Esophagus mucosa (tissue), 1 donor: Measurements from ENCODE around the gene PSME2. TPM values are rescaled to one million over a fixed set of nuclear protein-coding genes. Genes with fewer than 3 reads are reported as not detected.

Source experiments
- ATAC-seq: fragments of 200-7000 bp; cut with Tn5 transposase; one replicate; pipeline ENCODE4 v1.9.1; 2020
- total RNA-seq: library from RNA; stranded (reverse); gene quantifications from one replicate; pipeline ENCODE4 v1.2.4, GENCODE V29; 2023
- donor health status: DM: yes; HTN: yes; CAD: no.

Gene PSME2
- total RNA-seq, 1 donor from 2014 or later = 116 TPM

GRCh38 chr14:24179294-24179960 lies 33.0 kb upstream of the PSME2 start:
- ATAC-seq = no peak

- ATAC-seq = no peak
Observed at GRCh38 chr14:24178399-24179178, 32.2 kb upstream of the PSME2 start.

GRCh38 chr14:24177891-24178290 lies 31.5 kb upstream of the PSME2 start:
- no peak for ATAC-seq

DNA sequence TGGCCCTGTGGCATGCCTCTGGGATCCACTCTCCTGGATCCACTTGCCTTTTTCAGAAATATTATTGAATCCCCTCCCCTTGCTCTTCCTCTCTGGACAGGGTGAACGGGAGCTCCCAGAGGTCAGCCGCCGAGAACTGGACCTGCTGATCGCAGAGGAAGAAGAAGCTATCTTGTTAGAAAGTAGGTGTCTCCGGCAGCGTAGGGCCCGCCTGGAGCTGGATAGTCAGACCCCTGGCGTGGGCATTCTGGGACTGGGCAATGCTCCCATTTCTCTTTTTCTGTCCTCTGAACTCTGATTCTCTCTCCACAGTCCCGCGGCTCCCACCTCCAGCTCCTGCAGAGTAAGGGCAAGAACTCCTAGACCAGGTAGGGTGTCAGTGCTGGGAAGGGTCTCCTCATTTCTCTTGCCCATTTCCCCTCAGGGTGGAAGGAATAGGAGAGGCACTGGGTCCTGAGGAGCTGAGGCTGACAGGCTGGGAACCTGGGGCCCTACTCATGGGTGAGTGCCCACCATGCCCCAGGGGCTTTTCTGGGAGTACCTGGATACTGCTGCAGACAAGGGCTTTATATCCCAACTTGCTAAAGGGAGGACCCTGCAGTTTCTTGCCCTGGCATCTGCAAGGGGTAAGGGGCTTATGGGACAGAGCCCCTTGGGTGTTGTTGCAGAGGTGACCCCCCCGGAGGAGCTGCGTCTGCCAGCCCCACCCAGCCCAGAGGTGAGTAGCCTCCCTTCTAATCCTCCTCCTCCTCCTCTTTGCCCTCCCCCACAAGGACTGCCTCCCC lies 30.8 kb upstream of the PSME2 start:
- ATAC-seq = no peak

- no peak for ATAC-seq
Observed at GRCh38 chr14:24176599-24176998, 30.2 kb upstream of the PSME2 start.

DNA sequence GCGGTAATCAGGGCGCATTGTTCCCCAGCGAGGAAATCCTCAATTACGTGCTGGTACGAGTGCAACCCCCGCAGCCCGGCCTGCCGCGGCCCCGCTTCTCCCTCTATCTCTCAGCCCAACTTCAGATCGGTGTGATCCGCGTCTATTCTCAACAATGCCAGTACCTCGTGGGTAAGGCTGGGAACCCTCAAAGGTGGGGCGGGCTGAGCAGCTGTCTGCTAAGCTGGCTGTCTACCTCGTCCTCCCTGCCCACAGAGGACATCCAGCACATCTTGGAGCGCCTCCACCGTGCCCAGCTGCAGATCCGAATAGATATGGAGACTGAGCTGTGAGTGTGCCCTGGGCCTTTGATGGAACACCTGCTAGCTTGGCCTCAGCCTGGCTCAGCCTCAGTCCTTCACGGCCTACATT lies 26.5 kb upstream of the PSME2 start:
- ATAC-seq = peak; percentile 2

- ATAC-seq = peak; percentile 19
Observed at GRCh38 chr14:24172261-24172860, 26.0 kb upstream of the PSME2 start.

GRCh38 chr14:24171422-24172260 lies 25.2 kb upstream of the PSME2 start, which contains the start of gene REC8:
REC8 (plus strand) TSS chr14:24172080; CDS start chr14:24172553, 473 bp downstream.
- ATAC-seq = peak; percentile 60

GRCh38 chr14:24167469-24168114 lies 21.2 kb upstream of the PSME2 start:
- no peak for ATAC-seq

- no peak for ATAC-seq
Observed at GRCh38 chr14:24165785-24166184, 19.4 kb upstream of the PSME2 start.

- ATAC-seq = no peak
Observed at GRCh38 chr14:24164518-24164991, 18.1 kb upstream of the PSME2 start.

DNA sequence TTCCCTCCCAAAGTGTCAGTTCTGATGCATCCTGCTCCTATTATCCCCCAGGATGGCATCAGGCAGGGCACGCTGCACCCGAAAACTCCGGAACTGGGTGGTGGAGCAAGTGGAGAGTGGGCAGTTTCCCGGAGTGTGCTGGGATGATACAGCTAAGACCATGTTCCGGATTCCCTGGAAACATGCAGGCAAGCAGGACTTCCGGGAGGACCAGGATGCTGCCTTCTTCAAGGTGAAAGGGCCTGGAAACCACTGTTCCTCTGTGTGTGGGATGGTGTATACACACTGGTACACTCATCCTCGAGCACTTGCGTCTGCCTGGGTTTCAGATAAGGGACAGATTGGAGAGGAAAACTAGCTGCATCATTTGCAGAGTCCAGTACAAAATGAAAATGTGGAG lies 15.7 kb upstream of the PSME2 start:
- ATAC-seq = no peak

DNA sequence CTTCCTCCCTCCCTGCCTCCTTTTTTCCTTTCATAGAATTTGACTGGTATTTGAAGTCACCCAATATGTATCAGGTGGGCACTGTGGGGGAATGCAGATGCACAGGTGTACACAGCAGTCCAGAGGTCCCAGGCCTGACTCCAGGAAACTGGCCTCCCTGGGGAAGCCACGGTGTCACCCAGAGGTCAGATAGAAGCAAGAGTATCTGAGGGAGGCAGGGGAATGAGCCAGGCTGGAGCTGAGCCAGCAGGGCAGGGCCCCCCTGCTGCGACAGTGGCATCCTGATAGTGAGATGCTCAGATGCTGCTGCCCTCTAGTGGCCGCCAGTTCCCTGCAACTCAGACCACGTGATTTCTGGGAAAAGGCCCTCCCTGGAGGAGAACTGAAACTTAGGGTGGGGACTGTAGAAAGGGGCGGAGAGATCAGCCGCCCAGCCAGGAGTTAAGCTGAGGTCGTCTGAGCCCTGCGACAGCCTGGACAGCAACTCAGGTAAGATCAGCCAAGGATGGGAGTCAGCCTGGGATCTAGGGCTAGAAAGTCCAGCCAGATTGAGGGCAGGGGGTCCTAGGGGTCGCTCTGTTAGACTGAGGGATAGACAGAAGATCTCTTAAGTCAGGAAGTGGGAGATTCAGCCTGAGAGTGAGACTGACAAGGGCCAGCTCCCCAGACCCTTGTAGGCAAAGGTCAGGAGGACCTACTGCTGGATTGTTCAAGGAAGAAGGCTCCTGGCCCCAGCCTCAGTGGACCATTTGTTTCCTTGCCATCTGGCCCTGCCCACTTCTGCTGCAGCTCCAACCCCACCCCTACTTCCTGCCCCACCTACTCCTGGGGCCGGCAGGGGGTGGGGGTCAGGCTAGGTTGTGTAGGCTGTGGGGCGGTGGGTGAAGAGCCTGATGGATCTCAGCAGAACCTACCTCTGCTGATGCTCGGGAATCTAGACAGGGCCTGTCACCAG lies 14.7 kb upstream of the PSME2 start, which contains the start of gene IRF9:
Gene IRF9, plus strand, starts transcription at position 416 of the 955 bp plus-strand sequence. CDS start 880 bp downstream, outside the sequence.
- ATAC-seq = peak; percentile 89

- ATAC-seq = peak; percentile 1
Observed at GRCh38 chr14:24160499-24160849, 14.1 kb upstream of the PSME2 start.

- ATAC-seq = no peak
Observed at GRCh38 chr14:24159777-24160498, 13.5 kb upstream of the PSME2 start.

DNA sequence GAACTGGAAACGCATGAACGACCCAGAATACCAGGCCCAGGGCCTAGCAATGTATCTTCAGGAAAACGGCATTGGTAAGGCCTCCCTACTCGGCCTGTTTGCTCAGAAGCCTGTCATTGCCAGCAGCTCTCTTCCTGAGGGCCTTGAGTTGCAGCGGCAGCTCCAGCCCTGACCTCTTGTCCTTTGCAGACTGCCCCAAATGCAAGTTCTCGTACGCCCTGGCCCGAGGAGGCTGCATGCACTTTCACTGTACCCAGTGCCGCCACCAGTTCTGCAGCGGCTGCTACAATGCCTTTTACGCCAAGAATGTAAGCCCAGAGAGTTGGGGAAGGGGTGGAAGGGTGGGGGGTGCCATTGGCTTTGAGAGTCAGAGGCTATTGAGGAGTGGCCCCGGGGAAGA lies 10.9 kb upstream of the PSME2 start:
- no peak for ATAC-seq

GRCh38 chr14:24156840-24157239 lies 10.4 kb upstream of the PSME2 start:
- no peak for ATAC-seq

- no peak for ATAC-seq
Observed at GRCh38 chr14:24155100-24155499, 8.7 kb upstream of the PSME2 start.

GRCh38 chr14:24151404-24152080 lies 5.1 kb upstream of the PSME2 start:
- ATAC-seq = no peak
